Anterior cingulate cortex (tissue), 58 donors: ENCODE results near the gene FAM200B.
A peak's percentile ranks its signal among the peaks of the same experiment; 100 is the strongest.

Source experiments
- DNase-seq, 58 donors: peaks; one replicate each; lab custom pipeline; 2025; lab: John Stamatoyannopoulos, UW

Gene FAM200B

DNA sequence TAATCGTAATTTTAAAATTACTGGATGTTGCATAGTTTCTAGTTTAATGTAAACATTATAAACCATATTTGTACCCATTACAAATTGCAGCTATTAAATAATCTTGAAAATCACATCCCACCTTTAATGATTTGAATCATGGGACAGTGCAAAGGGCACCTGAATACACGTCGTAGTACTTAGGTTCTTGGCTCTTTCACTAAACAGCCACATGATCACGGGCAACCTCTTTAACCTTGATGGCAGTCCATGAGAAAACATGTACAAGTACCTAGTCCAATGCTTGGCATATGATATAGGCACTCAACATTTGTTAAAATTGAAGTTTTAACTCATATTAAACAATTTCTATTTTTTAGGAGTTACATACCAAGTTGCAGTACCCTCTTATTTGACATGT, 14.6 kb upstream of the FAM200B start:
- DNase-seq = no peak

DNA sequence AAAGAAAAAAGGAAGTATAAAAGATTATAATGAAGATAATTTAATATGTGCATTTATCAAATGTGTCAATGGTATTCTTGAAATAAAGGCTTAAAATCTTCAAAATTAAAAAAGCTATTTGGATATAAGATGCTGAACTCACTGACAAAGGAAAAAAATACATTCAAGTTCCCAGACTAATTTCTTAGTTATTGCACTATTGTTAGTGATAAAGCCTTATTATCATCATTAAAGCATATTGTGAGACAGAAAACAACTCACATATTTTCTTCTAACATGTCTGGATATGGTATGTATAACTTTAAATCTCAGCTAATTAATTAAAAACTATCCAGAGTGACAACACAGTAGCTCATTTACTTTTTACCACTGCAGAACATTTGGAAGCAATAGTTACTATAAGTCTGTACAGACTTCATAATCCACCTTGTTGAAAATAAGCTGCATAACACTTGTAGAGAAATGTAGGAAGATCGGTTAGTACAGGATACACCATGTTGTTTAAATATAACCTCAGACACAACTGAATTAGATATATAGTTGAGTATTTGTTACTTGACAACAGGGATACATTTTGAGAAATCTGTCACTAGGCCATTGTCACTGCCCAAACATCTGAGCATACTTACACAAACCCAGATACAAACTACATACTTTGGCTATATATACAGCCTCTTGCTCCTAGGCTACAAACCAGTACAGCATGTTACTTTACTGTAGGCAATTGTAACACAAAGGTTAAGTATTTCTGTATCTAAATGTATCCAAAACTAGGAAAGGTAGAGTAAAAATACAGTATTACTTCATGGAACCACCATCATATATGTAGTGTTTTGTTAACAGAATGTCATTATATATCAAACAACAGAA, 12.8 kb upstream of the FAM200B start:
- DNase-seq = no peak

DNA sequence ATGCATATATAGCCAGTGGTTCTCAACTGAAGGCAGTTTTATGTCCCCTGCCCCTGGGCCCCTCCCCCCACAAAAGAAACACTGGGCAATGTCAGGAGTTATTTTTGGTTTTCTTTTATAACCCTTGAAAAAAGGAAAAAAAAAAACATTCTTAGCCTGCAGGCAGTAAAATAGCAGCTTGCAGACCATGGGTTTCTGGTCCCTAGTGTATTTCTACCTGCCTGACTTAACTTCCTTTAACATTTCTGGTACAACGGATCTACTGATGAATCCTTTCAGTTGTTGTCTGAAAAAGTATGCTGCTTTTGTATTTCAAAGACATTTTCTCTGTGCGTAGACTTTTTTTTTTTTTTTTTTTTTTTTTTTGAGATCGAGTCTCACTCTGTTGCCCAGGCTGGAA, 11.1 kb upstream of the FAM200B start:
- no peak for DNase-seq

DNA sequence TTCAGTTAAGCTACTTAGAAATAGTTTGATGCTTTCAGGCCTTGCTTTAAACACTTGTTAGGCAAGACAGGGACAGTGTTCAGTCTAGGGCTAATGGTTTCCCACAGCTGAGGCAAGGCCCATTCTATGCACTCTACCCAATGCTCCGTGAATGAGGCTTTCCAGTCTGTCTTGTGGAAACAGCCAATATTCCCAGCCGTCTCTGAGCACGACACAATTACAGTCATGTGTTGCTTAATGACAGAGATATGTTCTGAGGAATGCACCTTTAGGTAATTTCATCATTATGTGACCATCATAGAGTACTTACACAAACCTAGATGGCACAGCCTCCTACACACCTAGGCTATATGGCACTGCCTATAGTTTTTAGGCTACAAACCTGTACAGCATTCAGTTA, 9.5 kb upstream of the FAM200B start:
- no peak for DNase-seq

DNA sequence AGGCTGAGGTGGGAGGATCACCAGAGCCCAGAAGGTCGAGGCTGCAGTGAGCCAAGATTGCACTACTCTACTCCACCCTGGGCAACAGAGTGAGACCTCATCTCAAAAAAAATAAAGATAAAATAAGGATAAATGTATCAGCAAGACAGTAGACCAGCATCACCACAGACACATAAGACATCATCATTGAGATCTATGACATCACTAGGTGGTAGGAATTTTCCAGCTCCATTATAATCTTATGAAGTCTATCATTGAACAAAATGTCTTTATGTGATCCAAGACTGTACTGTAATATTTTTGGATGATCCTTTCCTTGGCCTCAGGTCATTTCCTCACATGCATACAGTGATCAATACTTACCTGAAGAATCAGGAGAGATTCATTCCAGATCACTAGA, 8.3 kb upstream of the FAM200B start:
- no peak for DNase-seq

DNA sequence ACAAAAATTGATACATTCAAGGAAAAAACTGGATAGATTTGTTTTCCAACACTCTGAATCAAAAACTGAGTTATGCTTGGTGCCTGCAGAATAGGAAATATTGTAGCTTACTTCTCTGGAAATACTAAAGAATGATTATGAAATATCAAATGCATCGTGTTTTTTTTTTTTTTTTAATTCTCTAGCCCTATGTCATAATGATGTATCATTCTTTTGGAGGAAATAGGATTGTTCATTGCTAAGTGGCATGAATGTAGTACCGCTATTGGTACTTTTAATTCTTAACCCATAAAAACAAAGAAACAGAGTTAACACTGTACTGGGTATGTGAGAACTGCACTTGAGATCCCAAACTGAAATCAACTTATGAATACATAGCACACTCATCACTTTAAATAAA, 7.6 kb upstream of the FAM200B start:
- no peak for DNase-seq

DNA sequence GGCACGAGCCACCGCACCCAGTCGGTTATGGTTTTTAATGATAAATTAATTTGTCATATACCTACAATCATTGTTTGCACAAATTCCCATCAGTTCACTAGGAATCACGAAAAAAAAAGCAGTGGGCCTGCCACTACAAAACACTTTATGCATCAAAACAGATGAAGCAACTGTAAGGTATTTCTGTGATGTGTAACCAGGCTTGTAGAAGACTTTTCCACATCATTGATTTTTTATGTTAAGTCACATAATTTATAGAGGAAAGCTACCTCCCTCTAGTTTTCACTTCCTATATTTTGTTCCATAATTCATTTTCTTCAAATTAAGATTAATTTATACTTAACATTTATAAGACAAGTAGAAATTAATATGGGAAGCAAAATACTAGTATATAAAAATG, 6.7 kb upstream of the FAM200B start:
- DNase-seq = no peak

DNA sequence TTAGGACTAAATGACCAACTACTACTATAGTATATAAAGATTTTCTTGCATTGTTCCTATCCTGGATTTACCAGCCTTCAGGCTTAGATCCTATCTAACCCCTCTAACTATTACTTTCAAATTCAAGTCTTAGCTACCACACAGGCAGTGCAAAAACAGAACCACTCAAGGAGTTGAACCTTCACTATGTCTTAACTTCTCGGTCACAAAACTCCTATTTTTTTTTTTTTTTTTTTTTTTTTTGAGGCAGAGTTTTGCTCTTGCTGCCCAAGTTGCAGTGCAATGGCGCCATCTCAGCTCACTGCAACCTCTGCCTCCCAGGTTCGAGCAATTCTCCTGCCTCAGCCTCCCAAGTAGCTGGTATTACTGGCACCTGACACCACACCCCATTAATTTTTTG, 6.3 kb upstream of the FAM200B start:
- no peak for DNase-seq

DNA sequence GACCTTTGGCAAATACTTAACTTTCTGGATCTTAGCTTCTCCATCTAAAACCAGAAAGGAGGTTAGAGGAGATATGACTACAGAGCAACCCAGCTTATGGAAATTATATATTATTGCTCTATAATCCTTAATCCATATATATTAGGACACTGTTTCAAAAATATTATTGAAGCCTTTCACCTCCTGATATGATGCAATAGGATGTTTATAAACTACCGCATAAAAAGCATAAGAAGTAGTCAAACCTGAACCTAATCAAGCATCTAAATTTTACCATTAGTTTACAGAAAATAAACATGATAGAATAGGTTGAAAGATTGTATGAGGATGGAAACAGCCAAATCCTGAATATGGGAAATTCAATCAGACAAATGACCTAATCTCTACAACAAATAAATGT, 5.6 kb upstream of the FAM200B start:
- no peak for DNase-seq

DNA sequence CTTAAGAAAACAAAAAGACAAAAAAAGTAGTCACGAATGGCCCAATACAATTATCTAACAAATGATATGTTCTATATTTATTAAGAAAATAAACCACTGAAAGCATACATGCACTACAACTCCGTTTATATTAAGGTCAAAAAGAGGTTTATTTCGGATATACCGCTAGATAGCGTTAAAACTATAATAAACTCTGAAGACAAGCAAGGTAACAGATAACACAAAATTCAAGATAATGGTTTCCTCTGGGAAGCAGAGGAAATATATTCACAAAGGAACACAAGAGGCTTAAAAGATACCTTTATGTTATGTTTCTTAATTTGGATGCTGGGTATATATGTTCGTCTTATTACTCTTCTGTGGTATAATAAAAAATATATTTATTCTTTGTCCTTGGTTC, 4.7 kb upstream of the FAM200B start:
- no peak for DNase-seq

DNA sequence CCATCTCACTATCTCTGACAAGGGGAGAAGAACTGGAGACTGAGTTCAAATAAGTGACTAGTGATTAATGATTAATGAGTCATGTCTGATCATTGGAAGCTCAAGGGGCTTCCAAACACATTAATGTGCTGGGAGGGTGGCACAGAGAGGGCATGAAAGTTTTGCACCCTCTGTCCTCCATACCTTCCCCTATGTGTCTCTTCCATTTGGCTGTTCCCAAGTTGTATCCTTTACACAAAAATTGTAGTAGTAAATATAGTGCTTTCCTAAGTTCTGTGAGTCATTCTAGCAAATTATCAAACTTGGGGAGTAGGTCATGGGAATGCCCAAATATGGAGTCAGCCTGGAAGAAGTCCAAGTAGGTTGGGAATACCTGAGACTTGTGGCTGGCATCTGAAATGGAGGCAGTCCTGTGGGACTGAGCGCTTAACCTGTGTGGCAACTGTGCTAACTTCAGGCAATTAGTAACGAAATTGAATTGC, 4.1 kb upstream of the FAM200B start:
- DNase-seq = no peak

DNA sequence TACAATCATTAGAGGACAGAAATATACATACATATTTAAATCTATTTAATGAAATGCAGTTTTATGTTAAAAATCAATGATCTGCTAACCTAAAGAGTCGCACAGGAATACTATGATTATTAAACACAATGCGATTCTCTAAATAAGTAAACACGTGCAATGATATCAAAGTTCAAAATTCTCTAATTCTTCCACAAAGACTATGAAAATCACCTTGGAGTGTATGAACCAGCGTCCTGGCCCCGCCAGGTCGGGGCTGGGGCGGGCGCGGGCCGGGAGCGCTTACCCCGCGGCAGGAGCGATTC, 608 bp upstream of the FAM200B start:
- no peak for DNase-seq

DNA sequence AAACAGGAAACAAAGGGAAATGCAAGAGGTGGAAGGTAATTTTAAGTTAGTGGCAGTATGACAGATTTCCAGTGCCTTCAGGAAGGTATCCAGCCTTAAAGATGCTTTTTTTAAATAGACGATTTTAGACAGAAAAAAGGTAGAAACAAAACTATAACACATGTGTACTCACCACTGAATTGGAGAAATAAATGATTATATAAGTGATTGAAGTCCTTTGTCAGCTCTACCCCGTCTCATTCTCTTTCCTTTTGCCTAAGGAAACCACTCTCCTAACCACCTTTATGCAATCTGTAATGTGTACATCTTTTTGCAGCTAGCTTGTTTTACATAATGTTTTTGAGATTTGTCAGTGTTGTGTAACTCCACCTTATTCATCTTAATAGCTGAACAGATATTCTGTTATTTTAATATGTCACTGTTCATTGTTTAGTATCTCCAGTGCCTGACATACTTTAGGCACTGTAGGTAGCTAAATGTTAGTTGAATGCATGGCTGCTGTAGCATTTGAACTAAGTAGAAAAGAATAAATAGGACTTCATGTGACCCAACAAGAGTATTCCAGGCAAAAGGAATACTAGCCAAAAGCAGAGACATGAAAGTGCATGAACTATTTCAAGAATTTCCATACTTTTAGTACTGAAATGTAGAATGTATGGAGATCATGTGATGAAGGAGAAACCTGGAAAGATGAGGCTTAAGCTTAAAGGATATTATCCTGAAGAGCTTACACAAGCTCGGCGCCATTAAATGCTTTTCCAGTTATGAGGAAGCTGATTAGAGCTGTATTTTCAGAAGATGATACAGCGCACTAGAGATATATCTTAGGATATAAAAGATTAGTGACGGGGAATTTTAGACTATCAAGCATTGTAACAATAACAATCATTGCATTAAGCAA, 865 bp downstream of the FAM200B start:
- DNase-seq = no peak

DNA sequence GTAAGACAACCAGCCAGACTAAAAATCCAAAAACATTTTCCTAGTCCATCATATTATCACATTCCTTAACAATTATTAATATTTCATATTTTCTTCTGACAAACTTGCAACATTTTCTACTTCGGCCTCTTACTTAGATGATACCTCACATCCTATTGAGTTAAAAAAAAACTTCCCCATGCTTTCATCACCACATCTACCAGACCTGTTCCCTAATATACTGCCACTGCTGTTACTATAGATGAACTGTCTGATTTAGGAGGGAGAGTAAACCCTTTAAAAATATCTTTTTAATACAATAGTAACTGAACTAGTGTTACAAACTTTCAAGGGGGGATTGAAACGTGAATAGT, 1.5 kb downstream of the FAM200B start:
- DNase-seq = no peak

DNA sequence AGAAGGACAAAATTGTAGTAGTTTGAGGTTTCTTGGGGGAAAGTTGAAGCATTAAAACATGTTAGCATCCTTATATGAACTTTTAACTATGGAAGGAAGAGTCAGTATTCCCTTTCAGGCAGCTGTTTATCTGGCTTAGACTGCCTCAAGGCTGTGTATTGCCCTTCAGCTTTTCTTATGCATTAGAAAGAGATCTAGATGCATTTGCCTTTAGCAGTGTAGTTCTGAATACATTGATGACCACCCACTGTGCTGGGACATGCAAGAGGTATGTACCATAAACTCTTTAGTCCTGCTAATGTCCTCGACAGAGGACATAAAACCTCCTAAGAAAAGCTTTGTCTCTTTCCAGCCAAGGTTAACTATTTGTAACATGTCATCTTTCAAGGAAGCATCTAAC, 2.9 kb downstream of the FAM200B start:
- no peak for DNase-seq

DNA sequence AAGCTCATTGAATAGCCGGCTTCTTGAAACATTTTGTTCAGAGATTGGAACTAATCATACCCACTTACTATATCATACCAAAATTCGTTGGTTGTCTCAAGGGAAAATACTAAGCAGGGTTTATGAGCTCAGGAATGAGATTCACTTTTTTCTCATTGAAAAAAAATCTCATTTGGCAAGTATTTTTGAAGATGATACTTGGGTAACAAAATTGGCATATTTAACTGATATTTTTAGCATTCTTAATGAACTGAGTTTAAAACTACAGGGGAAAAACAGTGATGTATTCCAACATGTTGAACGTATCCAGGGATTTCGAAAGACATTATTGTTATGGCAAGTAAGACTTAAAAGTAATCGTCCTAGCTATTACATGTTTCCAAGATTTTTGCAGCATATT, 6.4 kb downstream of the FAM200B start:
- no peak for DNase-seq

DNA sequence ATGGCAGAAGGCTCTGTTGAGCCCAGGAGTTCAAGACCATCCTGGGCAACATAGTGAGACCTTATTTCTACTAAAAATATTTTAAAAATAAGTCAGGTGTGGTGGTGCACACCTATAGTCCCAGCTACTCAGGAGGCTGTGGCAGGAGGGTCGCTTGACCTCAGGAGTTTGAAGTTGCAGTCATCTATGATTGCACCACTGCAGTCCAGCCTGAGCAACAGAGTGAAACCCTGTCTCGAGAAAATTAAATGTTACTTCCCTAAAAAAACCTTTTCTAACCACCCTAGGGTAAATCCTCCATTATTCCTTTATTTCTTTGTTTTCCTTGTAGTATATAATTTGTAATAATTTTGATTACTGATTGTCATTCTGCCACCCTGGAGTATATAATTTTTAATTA, 7.9 kb downstream of the FAM200B start:
- no peak for DNase-seq

DNA sequence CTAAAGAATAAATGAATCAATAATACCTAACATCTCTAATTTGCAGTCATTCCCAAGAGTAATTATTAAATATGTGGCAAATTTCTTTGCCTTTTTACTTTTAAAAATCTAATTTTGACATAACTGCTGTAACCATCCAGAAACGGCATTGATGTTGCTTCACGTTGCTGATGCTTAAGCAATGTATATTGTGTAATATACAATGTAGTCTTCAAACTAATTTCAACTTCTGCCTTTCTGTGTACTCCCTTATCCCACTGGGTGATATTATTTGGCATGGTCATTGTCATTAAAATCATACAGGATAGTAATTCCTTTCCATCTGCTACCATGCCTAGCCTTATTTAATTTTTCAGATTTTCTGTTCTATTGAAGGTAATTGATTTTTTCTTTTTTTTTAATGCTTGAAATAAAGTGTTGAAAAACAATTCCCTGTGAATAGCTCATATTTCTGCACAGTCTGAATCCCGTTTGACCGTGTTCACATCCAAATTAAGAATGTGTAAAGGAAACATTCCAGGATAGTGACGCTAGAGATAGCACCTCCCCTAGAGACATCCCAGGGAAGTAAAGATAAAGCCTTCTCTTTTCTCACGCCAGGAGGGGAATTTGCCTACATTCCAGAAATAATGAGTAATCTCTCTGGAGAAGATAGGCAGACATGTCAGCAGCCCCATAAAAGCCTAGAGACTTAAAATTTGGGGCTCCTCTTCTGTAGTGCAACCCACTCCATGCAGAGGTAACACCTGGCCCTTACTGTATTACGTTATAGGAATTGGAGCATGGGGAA, 8.6 kb downstream of the FAM200B start:
- DNase-seq = no peak

DNA sequence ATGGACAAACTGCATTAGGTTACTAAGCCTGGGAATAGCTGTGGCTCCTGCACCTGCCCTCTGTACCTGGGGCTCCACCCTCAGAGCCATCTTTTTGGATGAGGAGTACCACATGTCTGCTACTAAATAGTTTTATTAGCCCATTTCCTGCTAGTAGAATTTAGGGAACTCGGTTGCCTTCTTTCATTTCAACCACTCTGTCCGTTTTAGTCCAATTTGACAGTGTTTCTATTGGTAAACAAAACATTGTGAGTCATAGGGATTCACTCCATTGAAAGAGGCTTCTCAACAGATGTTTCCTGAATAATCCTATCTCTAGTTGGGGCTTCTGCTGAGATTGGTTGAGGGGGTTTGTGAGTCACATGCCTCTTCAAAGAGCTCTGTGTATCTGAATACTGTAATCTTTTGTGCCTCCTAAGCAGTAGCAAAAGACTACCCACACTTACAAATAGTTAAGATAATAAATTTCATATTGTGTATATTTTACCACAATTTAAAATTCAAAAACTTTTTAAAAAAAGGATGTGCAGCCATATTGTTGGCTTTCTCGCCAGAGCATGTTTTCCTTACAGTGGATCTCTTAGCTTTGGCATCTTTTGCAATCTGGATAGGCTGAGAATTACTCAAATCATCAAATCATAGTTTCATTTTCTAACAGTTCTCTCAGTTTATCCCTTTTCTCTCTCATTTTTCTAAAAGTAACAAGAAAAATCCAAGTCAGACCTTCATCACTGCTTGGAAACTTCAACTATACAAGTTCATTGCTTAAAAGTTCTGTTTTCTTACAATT, 9.9 kb downstream of the FAM200B start:
- DNase-seq = peak in 2 of 58 donors; percentile 14 to 34

DNA sequence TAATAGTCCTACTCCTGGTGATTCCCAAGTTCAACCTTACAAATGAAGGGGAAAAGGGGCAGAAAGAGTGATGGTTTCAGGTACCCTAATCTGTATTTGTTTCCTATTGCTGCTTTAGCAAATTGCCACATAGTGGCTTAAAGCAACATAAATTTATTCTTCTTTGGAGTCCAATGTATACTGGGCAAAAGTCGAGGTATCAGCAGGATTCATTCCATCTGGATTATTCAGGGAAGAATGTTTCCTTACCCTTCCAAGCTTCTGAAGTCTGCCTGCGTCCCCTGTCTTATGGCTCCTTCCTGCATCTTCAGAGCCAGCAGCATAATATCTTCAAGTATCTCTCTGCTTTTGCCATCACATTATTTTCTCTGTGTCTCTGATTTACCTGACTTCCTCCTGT, 11.0 kb downstream of the FAM200B start:
- DNase-seq = no peak
